Mesenchymal stem cell (in vitro differentiated cells and primary cell): ENCODE measurements around the gene DEPDC1B.
"Not testable (repeated sequence)": the region's sequence is repeated elsewhere in the genome, so short reads cannot be mapped to it uniquely, and the experiment has no call there.

Experiments used
- DNase-seq: peaks from one replicate; pipeline ENCODE4 v3.0.0-alpha.2; 2013
- H2AFZ ChIP-seq: one replicate; pipeline ENCODE4 v1.6.1; 2013; ENCODE audit warnings: low read depth, mild to moderate bottlenecking, control low read depth, inconsistent platforms, low read length, moderate library complexity
- H2AK5ac ChIP-seq: 2 replicates; pipeline ENCODE4 v1.6.1; 2013; ENCODE audit warnings: low read length, moderate library complexity, mild to moderate bottlenecking, inconsistent platforms; ENCODE audit not compliant: severe bottlenecking
- H2BK120ac ChIP-seq: one replicate; pipeline ENCODE4 v1.6.1; 2013; ENCODE audit warnings: low read depth, mild to moderate bottlenecking, inconsistent platforms, low read length, moderate library complexity
- H2BK12ac ChIP-seq, 2 experiments: one replicate each; pipeline ENCODE4 v1.6.1; 2013; ENCODE audit warnings: inconsistent platforms in 2 of 2, low read length in 2 of 2, mild to moderate bottlenecking in 2 of 2, moderate library complexity in 2 of 2, control low read depth in 1 of 2
- H2BK15ac ChIP-seq: one replicate; pipeline ENCODE4 v1.6.1; 2013; ENCODE audit warnings: mild to moderate bottlenecking, low read depth, inconsistent platforms; ENCODE audit not compliant: poor library complexity, severe bottlenecking
- H2BK5ac ChIP-seq: 2 replicates; pipeline ENCODE4 v1.6.1; 2013; ENCODE audit warnings: low read depth, mild to moderate bottlenecking, low read length, control low read depth, inconsistent platforms; ENCODE audit not compliant: poor library complexity, severe bottlenecking
- H3K14ac ChIP-seq, 2 experiments: one replicate each; pipeline ENCODE4 v1.6.1; 2013; ENCODE audit warnings: inconsistent platforms in 2 of 2, low read length in 2 of 2, control low read depth in 1 of 2, mild to moderate bottlenecking in 1 of 2, moderate library complexity in 1 of 2
- H3K18ac ChIP-seq, 2 experiments: one replicate each; pipeline ENCODE4 v1.6.1; 2013; ENCODE audit warnings: inconsistent platforms in 2 of 2, low read length in 2 of 2, control low read depth in 1 of 2, low read depth in 1 of 2, mild to moderate bottlenecking in 1 of 2
- H3K23ac ChIP-seq, 2 experiments: one replicate each; pipeline ENCODE4 v1.6.1; 2013; ENCODE audit warnings: inconsistent platforms in 2 of 2, low read length in 2 of 2, mild to moderate bottlenecking in 2 of 2, moderate library complexity in 2 of 2, control low read depth in 1 of 2
- H3K27ac ChIP-seq: 2 replicates; pipeline ENCODE4 v1.5.1; 2013; ENCODE audit warnings: mild to moderate bottlenecking, moderate library complexity, low read length, control low read depth, inconsistent platforms; ENCODE audit not compliant: poor library complexity, severe bottlenecking
- H3K27me3 ChIP-seq, 2 experiments: 2 replicates each; pipeline versions ENCODE4 v1.6.1 to v1.7.0; 2013; ENCODE audit warnings: low read length in 2 of 2, mild to moderate bottlenecking in 2 of 2, moderate library complexity in 2 of 2, control low read depth in 1 of 2, inconsistent platforms in 1 of 2; ENCODE audit not compliant: control insufficient read depth in 1 of 2, insufficient read depth in 1 of 2
- H3K36me3 ChIP-seq, 2 experiments: 2 replicates each; pipeline versions ENCODE4 v1.6.1 to v1.7.0; 2013; ENCODE audit warnings: low read length in 2 of 2, control low read depth in 1 of 2, inconsistent platforms in 1 of 2, low read depth in 1 of 2, mild to moderate bottlenecking in 1 of 2; ENCODE audit not compliant: insufficient read depth in 2 of 2, control insufficient read depth in 1 of 2
- H3K4ac ChIP-seq, 2 experiments: one replicate each; pipeline ENCODE4 v1.6.1; 2013; ENCODE audit warnings: inconsistent platforms in 2 of 2, low read length in 2 of 2, mild to moderate bottlenecking in 2 of 2, moderate library complexity in 2 of 2, control low read depth in 1 of 2, low read depth in 1 of 2
- H3K4me1 ChIP-seq: 2 replicates; pipeline ENCODE4 v1.6.1; 2013; ENCODE audit warnings: low read depth, low read length, control low read depth; ENCODE audit not compliant: control insufficient read depth, insufficient read depth
- H3K4me2 ChIP-seq: 2 replicates; pipeline ENCODE4 v1.6.1; 2013; ENCODE audit warnings: low read length, mild to moderate bottlenecking, inconsistent platforms; ENCODE audit not compliant: poor library complexity, severe bottlenecking
- H3K4me3 ChIP-seq, 2 experiments: 2 replicates each; pipeline versions ENCODE4 v1.5.1 to v1.7.0; 2013; ENCODE audit warnings: low read length in 2 of 2, mild to moderate bottlenecking in 2 of 2, control low read depth in 1 of 2, low read depth in 1 of 2; ENCODE audit not compliant: insufficient read depth in 1 of 2
- H3K79me1 ChIP-seq: replicated peaks from 2 replicates; pipeline ENCODE4 v1.6.1; 2013; ENCODE audit warnings: mild to moderate bottlenecking, control low read depth, low read length, inconsistent platforms; ENCODE audit not compliant: poor library complexity, severe bottlenecking
- H3K9ac ChIP-seq: 2 replicates; pipeline ENCODE4 v1.7.0; 2013; ENCODE audit warnings: mild to moderate bottlenecking, low read length, moderate library complexity
- H3K9me3 ChIP-seq: 2 replicates; pipeline ENCODE4 v1.7.0; 2013; ENCODE audit warnings: mild to moderate bottlenecking, low read length; ENCODE audit not compliant: control insufficient read depth
- H4K8ac ChIP-seq: one replicate; pipeline ENCODE4 v1.6.1; 2013; ENCODE audit warnings: inconsistent platforms, mild to moderate bottlenecking, low read length, moderate library complexity
- H4K91ac ChIP-seq: one replicate; pipeline ENCODE4 v1.6.1; 2013; ENCODE audit warnings: mild to moderate bottlenecking, low read length, inconsistent platforms
- WGBS: methylation state at CpG from one replicate; pipeline ENCODE4 v1.1.7; 2013; ENCODE audit warnings: mixed read lengths; 5-methylcytosine and 5-hydroxymethylcytosine counted together

The DEPDC1B gene

GRCh38 chr5:60740322-60740721 is 40.4 kb upstream of the DEPDC1B start:
- H4K8ac ChIP-seq = no peak overlapping the region
- H3K27ac ChIP-seq = no peak overlapping the region
- peaks cover 5% of the 10 kb centered on the region for H3K9me3 ChIP-seq
- H2AK5ac ChIP-seq = no peak overlapping the region
- H2BK12ac ChIP-seq = no peak overlapping the region
- no peak overlapping the region for H3K9ac ChIP-seq
- no peaks in the 10 kb centered on the region for H3K36me3 ChIP-seq
- no peak overlapping the region for H2BK5ac ChIP-seq
- H2BK120ac ChIP-seq = no peak overlapping the region
- H3K18ac ChIP-seq = no peak overlapping the region
- WGBS = no CpG with 5 or more reads among the region's 2 CpGs
- no peak overlapping the region for H3K14ac ChIP-seq
- no peak overlapping the region for H2BK15ac ChIP-seq
- no peaks in the 10 kb centered on the region for H3K4me1 ChIP-seq
- no peaks in the 10 kb centered on the region for H3K79me1 ChIP-seq
- H3K27me3 ChIP-seq = no peaks in the 10 kb centered on the region
- no peak for DNase-seq
- no peak overlapping the region for H2AFZ ChIP-seq
- H3K23ac ChIP-seq = no peak overlapping the region
- no peak overlapping the region for H3K4ac ChIP-seq
- no peak overlapping the region for H3K4me3 ChIP-seq
- no peak overlapping the region for H4K91ac ChIP-seq
- H3K4me2 ChIP-seq = no peak overlapping the region

- H3K9ac ChIP-seq = no peak overlapping the region
- no peak overlapping the region for H2BK120ac ChIP-seq
- no peak overlapping the region for H2BK15ac ChIP-seq
- H2AFZ ChIP-seq = no peak overlapping the region
- no peak overlapping the region for H3K4me2 ChIP-seq
- H2BK12ac ChIP-seq = no peak overlapping the region
- H3K18ac ChIP-seq = no peak overlapping the region
- no peaks in the 10 kb centered on the region for H3K36me3 ChIP-seq
- H3K23ac ChIP-seq = no peak overlapping the region
- no peak overlapping the region for H3K4me3 ChIP-seq
- H3K27me3 ChIP-seq = no peaks in the 10 kb centered on the region
- H4K8ac ChIP-seq = no peak overlapping the region
- no peaks in the 10 kb centered on the region for H3K4me1 ChIP-seq
- H3K9me3 ChIP-seq = peaks cover 5% of the 10 kb centered on the region
- H3K27ac ChIP-seq = no peak overlapping the region
- H3K14ac ChIP-seq = no peak overlapping the region
- H2AK5ac ChIP-seq = no peak overlapping the region
- no peak for DNase-seq
- H4K91ac ChIP-seq = no peak overlapping the region
- WGBS = 57% methylated on average over 3 of the region's 3 CpGs
- no peak overlapping the region for H2BK5ac ChIP-seq
- no peaks in the 10 kb centered on the region for H3K79me1 ChIP-seq
- H3K4ac ChIP-seq = no peak overlapping the region
Measured at GRCh38 chr5:60738933-60739332, 39.0 kb upstream of the DEPDC1B start.

GRCh38 chr5:60738461-60738860 is 38.5 kb upstream of the DEPDC1B start:
- Histone ChIP-seq H2BK120ac (no peak overlapping the region), H3K4me3 (no peak overlapping the region), H3K79me1 (no peaks in the 10 kb centered on the region), H3K23ac (no peak overlapping the region), H2BK15ac (no peak overlapping the region), H3K4ac (no peak overlapping the region), H4K91ac (no peak overlapping the region), H3K4me2 (no peak overlapping the region), H2BK5ac (no peak overlapping the region), H2AFZ (no peak overlapping the region), H3K27me3 (no peaks in the 10 kb centered on the region), H3K9ac (no peak overlapping the region), H2AK5ac (no peak overlapping the region), H3K9me3 (peaks cover 5% of the 10 kb centered on the region), H3K27ac (no peak overlapping the region), H3K36me3 (no peaks in the 10 kb centered on the region), H2BK12ac (no peak overlapping the region), H3K18ac (no peak overlapping the region), H4K8ac (no peak overlapping the region), H3K4me1 (no peaks in the 10 kb centered on the region), H3K14ac (no peak overlapping the region)
- DNase-seq = no peak
- WGBS = 74% methylated on average over 4 of the region's 4 CpGs

GRCh38 chr5:60730858-60731257 is 30.9 kb upstream of the DEPDC1B start:
- H3K9me3 ChIP-seq, H3K4me1 ChIP-seq, H2BK12ac ChIP-seq, DNase-seq, H3K36me3 ChIP-seq, H3K79me1 ChIP-seq, H2AFZ ChIP-seq, H2BK120ac ChIP-seq, H3K9ac ChIP-seq, H3K4me3 ChIP-seq, H3K4me2 ChIP-seq, H3K14ac ChIP-seq, H2BK5ac ChIP-seq, H3K27me3 ChIP-seq, H3K4ac ChIP-seq, H3K18ac ChIP-seq, H2AK5ac ChIP-seq, H3K27ac ChIP-seq, H4K8ac ChIP-seq, H3K23ac ChIP-seq, H2BK15ac ChIP-seq, H4K91ac ChIP-seq: not testable (repeated sequence)
